ENCODE results near the gene PDZD11.
"Not testable (repeated sequence)": the region's sequence is repeated elsewhere in the genome, so short reads cannot be mapped to it uniquely, and the experiment has no call there.

The PDZD11 gene

DNA sequence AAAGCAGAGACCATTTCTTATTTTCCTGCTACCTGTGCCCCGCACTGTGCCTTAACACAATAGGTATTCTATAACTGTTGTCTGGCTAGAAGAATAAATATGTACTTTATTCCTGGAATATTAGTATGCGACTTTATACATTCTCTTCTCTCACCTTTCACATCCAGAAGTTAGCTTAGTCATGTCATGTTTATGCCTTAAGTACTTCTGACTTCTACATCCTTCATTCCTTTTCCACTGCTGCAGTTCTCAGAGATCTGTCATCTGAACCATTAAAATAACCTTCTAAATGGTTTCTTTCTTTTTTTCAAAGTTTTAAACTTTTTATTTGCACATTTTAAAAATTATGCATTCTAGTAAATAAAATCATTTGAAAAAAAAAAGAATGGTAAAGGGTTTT, 34.6 kb upstream of the PDZD11 start:
- Mint-ChIP-seq H3K36me3 (ENCODE audit: low read depth) (peaks cover 13% of the 10 kb centered on the region), H3K4me3 (no peak overlapping the region), H3K9me3 (peaks cover 21% of the 10 kb centered on the region), H3K4me1 (no peaks in the 10 kb centered on the region), H3K27ac (no peak overlapping the region), H3K27me3 (ENCODE audit: low read depth, poor library complexity) (peaks cover 2% of the 10 kb centered on the region)
- TF ChIP-seq, protein P1, sequence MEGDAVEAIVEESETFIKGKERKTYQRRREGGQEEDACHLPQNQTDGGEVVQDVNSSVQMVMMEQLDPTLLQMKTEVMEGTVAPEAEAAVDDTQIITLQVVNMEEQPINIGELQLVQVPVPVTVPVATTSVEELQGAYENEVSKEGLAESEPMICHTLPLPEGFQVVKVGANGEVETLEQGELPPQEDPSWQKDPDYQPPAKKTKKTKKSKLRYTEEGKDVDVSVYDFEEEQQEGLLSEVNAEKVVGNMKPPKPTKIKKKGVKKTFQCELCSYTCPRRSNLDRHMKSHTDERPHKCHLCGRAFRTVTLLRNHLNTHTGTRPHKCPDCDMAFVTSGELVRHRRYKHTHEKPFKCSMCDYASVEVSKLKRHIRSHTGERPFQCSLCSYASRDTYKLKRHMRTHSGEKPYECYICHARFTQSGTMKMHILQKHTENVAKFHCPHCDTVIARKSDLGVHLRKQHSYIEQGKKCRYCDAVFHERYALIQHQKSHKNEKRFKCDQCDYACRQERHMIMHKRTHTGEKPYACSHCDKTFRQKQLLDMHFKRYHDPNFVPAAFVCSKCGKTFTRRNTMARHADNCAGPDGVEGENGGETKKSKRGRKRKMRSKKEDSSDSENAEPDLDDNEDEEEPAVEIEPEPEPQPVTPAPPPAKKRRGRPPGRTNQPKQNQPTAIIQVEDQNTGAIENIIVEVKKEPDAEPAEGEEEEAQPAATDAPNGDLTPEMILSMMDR (IDR thresholded peaks at IDR 0.05): no peak
- no peak for DNase-seq

DNA sequence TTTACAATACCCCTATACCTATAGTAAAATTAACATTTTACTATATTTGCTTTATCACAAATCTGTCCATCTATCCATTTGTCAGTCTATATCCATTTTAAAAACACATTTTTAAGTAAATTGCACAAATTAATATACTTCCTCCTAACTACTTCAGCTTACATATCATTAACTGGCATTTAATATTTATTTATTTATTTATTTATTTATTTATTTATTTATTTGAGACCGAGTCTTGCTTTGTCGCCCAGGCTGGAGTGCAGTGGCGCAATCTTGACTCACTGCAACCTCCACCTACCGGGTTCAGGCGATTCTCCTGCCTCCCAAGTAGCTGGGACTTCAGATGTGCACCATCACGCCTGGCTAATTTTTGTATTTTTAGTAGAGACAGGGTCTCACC, 33.9 kb upstream of the PDZD11 start:
- not testable (repeated sequence) for H3K4me1 Mint-ChIP-seq; DNase-seq; H3K4me3 Mint-ChIP-seq; H3K27ac Mint-ChIP-seq; H3K27me3 Mint-ChIP-seq (ENCODE audit: low read depth, poor library complexity)
- Mint-ChIP-seq H3K36me3 (ENCODE audit: low read depth) (peaks cover 13% of the 10 kb centered on the region), H3K9me3 (peaks cover 21% of the 10 kb centered on the region)

DNA sequence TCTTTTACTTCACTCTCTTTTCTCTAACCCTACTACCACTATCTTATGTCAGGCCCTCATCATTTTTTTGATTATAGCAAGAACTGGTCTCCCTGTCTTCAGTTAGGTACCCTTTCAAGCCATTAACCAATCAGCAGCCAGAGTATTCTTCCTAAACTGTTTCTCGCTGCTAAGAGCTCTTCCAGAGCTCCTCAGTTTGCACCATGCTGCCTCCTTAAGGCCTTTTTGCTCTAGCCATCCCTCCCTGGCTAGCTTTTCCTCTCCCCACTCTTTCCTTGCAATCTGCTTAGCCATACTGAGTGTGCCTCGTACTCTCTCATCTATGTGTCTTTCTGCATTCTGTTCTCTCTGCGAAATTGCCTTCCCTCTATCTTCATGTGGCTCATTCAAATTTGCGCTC, 33.1 kb upstream of the PDZD11 start:
- no peak for DNase-seq
- TF ChIP-seq, protein P1 (IDR thresholded peaks at IDR 0.05): no peak
- H3K4me1 Mint-ChIP-seq: no peaks in the 10 kb centered on the region
- H3K27me3 Mint-ChIP-seq (ENCODE audit: low read depth, poor library complexity): peaks cover 2% of the 10 kb centered on the region
- H3K4me3 Mint-ChIP-seq: no peak overlapping the region
- peaks cover 19% of the 10 kb centered on the region for H3K36me3 Mint-ChIP-seq (ENCODE audit: low read depth)
- peaks cover 21% of the 10 kb centered on the region for H3K9me3 Mint-ChIP-seq
- no peak overlapping the region for H3K27ac Mint-ChIP-seq

DNA sequence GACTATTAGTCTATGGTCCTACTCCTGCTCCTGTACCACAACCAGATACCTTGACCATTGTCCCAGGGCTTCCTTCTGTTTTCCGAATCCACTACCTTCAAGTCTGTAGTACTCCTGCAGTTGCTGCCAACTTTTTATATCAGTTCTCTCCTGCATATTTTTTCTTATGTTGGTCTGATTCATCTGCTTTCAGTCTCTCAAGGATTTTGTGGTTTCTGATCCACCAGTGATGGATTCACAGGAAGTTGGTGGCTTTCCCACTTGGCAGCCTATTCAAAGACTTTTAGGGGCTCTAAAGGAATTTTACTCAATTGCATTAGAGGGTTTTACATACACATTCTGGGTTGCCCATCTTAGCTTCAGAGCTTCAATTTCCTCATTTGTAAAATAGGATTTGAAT, 23.8 kb upstream of the PDZD11 start:
- peaks cover 45% of the 10 kb centered on the region for H3K36me3 Mint-ChIP-seq (ENCODE audit: low read depth)
- H3K9me3 Mint-ChIP-seq: peaks cover 37% of the 10 kb centered on the region
- TF ChIP-seq, protein P1 (IDR thresholded peaks at IDR 0.05): no peak
- no peak overlapping the region for H3K27ac Mint-ChIP-seq
- no peak for DNase-seq
- peaks cover 4% of the 10 kb centered on the region for H3K27me3 Mint-ChIP-seq (ENCODE audit: low read depth, poor library complexity)
- H3K4me3 Mint-ChIP-seq: no peak overlapping the region
- no peaks in the 10 kb centered on the region for H3K4me1 Mint-ChIP-seq

DNA sequence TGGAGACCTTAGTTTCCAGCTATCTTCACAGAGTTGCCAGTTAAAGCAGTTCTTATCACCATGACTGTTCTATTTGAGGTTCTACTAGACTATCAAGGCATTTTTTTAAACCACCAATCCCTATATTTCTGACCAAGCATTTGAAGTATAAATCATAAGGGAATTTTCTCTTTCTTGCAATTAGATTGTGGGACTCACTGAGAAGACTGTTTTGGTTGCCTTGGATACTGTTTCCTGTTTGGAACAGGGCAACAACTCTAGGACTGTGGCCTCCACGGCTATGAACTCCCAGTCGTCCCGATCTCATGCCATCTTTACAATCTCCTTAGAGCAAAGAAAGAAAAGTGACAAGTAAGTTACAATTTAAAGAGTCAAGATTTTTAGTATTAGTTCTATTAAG, 12.0 kb upstream of the PDZD11 start:
- DNase-seq: no peak
- Mint-ChIP-seq H3K36me3 (ENCODE audit: low read depth) (peaks cover 39% of the 10 kb centered on the region), H3K27ac (no peak overlapping the region), H3K4me3 (no peak overlapping the region), H3K4me1 (no peaks in the 10 kb centered on the region), H3K9me3 (peaks cover 33% of the 10 kb centered on the region), H3K27me3 (ENCODE audit: low read depth, poor library complexity) (no peaks in the 10 kb centered on the region)
- TF ChIP-seq, protein P1 (IDR thresholded peaks at IDR 0.05): no peak

DNA sequence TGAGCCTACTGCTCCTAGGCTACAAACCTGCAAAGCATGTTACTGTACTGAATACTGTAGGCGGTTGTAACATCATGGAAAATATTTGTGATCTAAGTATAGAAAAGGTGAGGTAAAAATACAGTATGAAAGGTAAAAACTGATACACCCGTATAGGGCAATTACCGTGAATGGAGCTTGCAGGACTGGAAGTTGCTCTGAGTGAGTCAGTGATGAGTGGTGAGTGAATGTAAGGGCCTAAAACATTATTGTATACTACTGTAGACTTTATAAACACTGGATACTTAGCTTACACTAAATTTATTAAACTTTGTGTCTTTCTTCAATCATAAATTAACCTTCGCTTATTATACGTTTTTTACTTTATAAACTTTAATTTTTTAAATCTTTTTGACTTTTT, 3.9 kb upstream of the PDZD11 start:
- DNase-seq: no peak
- Mint-ChIP-seq H3K9me3 (peaks cover 21% of the 10 kb centered on the region), H3K27ac (no peak overlapping the region), H3K4me1 (peaks cover 28% of the 10 kb centered on the region), H3K4me3 (no peak overlapping the region), H3K27me3 (ENCODE audit: low read depth, poor library complexity) (no peaks in the 10 kb centered on the region), H3K36me3 (ENCODE audit: low read depth) (peaks cover 3% of the 10 kb centered on the region)
- TF ChIP-seq, protein P1 (IDR thresholded peaks at IDR 0.05): no peak
